Stomach (tissue), 9 donors: ENCODE measurements around the gene PRKCA. TPM values are rescaled to one million over a fixed set of nuclear protein-coding genes. Genes with fewer than 3 reads are reported as not detected.

Experiments used
- DNase-seq, 2 donors: peaks; one replicate each; pipeline versions ENCODE4 v3.0.0 to v3.0.0-alpha.2; 2013 to 2019
- H3K27ac ChIP-seq, 5 donors: fragments of 200-600 bp in 4 of 5; sonication (generic) in 4 of 5; one replicate each; pipeline ENCODE4 v1.5.1; 2013 to 2019; ENCODE audit warnings: mild to moderate bottlenecking in 1 of 5, moderate library complexity in 1 of 5
- H3K27me3 ChIP-seq, 3 donors: fragments of 200-600 bp; sonication (generic); one replicate each; pipeline ENCODE4 v1.5.1; 2017 to 2019; ENCODE audit warnings: mixed run types in 1 of 3
- H3K36me3 ChIP-seq, 4 donors: fragments of 200-600 bp; sonication (generic); 1 replicate in 3 of 4; 2 replicates in 1 of 4; pipeline ENCODE4 v1.5.1; 2016 to 2019
- H3K4me1 ChIP-seq, 4 donors: fragments of 200-600 bp; sonication (generic); one replicate each; pipeline ENCODE4 v1.5.1; 2016 to 2019
- H3K4me3 ChIP-seq, 4 donors: fragments of 200-600 bp; sonication (generic) in 3 of 4; one replicate each; pipeline ENCODE4 v1.5.1; 2016 to 2019; ENCODE audit warnings: mild to moderate bottlenecking in 1 of 4
- H3K9me3 ChIP-seq, 4 donors: fragments of 200-600 bp; sonication (generic); one replicate each; pipeline ENCODE4 v1.5.1; 2016 to 2019
- EP300 ChIP-seq: sonication (generic); formaldehyde crosslinking; IDR thresholded peaks from one replicate; pipeline ENCODE4 v1.6.1; 2017; ENCODE audit warnings: antibody characterized with exemption
- POLR2A ChIP-seq, 4 donors: fragments of 450-650 bp; IDR thresholded peaks; one replicate each; pipeline ENCODE4 v1.6.1; 2016; ENCODE audit warnings: antibody characterized with exemption in 4 of 4, control low read depth in 2 of 4, mild to moderate bottlenecking in 1 of 4, moderate library complexity in 1 of 4
- POLR2AphosphoS5 ChIP-seq, 3 donors: sonication (generic); formaldehyde crosslinking; IDR thresholded peaks; one replicate each; pipeline ENCODE4 v1.6.1; 2016; ENCODE audit warnings: antibody characterized with exemption in 3 of 3
- WGBS, 5 donors: extraction: QIAGEN DNeasy Blood & Tissue Kit in 3 of 5; methylation state at CpG; one replicate each; pipeline versions ENCODE4 v1.1.5 to v1.1.7; 2013 to 2018; 5-methylcytosine and 5-hydroxymethylcytosine counted together
- intact Hi-C: fragments of 100-400 bp; cut with DNase I; formaldehyde crosslinking; loops from one replicate; pipeline ENCODE4 v1.15.1; 2023; ENCODE audit warnings: low total_unique reads
- polyA plus RNA-seq, 3 donors: library from polyadenylated mRNA; stranded (reverse); fragments of 200-250 nt; gene quantifications; one replicate each; pipeline ENCODE4 v1.2.3, GENCODE V29; 2013
- total RNA-seq, 5 donors: library from RNA; depleted of rRNA; stranded (reverse); fragments of >200 nt; gene quantifications; one replicate each; pipeline versions ENCODE4 v1.1.0 to v1.2.3, GENCODE V29; 2014 to 2016
- TF ChIP-seq, protein P1 (sequence below), 7 experiments: fragments of 450-650 bp in 4 of 7; fragments of 200-600 bp in 3 of 7; sonication (generic) in 3 of 7; IDR thresholded peaks; one replicate each; pipeline ENCODE4 v1.5.1; 2016 to 2019; ENCODE audit warnings: antibody characterized with exemption in 7 of 7, control low read depth in 2 of 7, mild to moderate bottlenecking in 1 of 7
- donor health status: healthy with polysubstance abuse.
- donor health status: Bipolar disorder and iron deficiency.
- donor health status: healthy.

Gene PRKCA
- total and polyA plus RNA-seq, 8 donors, result 2.1 to 41.1 (median 12.2) TPM

DNA sequence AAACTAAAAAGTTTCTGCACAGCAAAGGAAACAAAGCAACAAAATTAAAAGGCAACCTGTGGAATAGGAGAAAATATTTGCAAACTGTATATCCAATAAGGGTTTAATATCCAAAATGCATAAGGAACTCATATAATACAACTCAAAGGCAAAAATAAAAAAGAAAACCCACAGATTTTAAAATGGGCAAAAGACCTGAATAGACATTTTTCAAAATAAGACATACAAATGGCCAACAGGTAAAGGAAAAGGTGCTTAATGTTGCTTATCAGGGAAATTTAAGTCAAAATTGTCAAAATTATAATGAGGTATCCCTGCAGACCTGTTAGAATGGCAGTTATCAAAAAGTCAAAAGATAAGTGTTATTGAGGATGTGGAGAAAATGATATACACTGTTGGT, 399.0 kb downstream of the PRKCA start:
- intact Hi-C loops, result no loop called here
- no peaks in the 10 kb centered on the region for H3K27me3 ChIP-seq
- H3K4me1 ChIP-seq, result no peaks in the 10 kb centered on the region
- H3K36me3 ChIP-seq, result peaks cover 0 to 14% (median 12%) of the 10 kb centered on the region in 4 donors
- DNase-seq, result no peak
- TF ChIP-seq EP300 (no peak), POLR2A (IDR thresholded peaks at IDR 0.05) (no peak)
- TF ChIP-seq, protein P1, sequence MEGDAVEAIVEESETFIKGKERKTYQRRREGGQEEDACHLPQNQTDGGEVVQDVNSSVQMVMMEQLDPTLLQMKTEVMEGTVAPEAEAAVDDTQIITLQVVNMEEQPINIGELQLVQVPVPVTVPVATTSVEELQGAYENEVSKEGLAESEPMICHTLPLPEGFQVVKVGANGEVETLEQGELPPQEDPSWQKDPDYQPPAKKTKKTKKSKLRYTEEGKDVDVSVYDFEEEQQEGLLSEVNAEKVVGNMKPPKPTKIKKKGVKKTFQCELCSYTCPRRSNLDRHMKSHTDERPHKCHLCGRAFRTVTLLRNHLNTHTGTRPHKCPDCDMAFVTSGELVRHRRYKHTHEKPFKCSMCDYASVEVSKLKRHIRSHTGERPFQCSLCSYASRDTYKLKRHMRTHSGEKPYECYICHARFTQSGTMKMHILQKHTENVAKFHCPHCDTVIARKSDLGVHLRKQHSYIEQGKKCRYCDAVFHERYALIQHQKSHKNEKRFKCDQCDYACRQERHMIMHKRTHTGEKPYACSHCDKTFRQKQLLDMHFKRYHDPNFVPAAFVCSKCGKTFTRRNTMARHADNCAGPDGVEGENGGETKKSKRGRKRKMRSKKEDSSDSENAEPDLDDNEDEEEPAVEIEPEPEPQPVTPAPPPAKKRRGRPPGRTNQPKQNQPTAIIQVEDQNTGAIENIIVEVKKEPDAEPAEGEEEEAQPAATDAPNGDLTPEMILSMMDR (IDR thresholded peaks at IDR 0.05), result no peak
- no peak overlapping the region for H3K4me3 ChIP-seq
- no peak overlapping the region for H3K27ac ChIP-seq
- H3K9me3 ChIP-seq, result peaks cover 0 to 6% (median 0%) of the 10 kb centered on the region in 4 donors

DNA sequence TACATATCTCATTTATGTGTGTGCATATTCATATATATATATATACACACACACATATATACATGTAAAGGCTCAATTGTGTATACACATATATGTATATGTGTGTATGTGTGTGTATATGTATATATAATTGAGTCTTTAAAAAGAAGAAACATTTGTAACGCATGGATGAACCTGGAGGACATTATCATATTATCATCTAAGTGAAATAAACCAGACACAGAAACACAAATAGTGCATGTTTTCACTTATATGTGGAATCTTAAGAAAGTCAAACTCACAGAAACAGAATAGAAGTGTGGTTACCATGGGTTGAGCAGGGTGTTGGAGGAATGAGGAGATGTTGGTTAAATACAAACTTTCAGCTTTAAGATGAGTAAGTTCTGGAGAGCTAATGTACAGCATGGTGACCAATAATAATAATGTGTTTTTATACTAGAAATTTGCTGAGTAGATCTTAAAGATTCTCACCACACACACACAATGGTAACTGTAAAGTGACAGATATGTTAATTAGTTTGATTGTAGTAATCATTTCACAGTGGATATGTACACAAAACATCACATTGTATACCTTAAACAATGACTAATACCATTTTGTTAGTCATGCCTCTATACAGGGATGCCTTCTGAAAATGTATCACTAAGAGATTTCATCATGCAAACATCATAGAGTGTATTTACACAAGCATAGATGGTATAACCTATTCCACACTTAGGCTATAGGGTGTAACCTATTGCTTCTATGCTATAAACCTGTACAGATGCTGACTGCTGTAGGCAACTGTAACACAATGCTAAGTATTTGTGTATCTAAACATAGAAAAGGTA, 399.9 kb downstream of the PRKCA start:
- no peak overlapping the region for H3K27ac ChIP-seq
- 84 to 97% (median 94%) methylated on average over 1 of the region's 1 CpG for WGBS, 5 donors
- no peak overlapping the region for H3K4me3 ChIP-seq
- H3K27me3 ChIP-seq, result no peaks in the 10 kb centered on the region
- H3K9me3 ChIP-seq, result peaks cover 0 to 6% (median 0%) of the 10 kb centered on the region in 4 donors
- no peaks in the 10 kb centered on the region for H3K4me1 ChIP-seq
- peak in 1 of 2 donors; percentile 24 for DNase-seq
- TF ChIP-seq EP300 (no peak), POLR2AphosphoS5 (IDR thresholded peaks at IDR 0.05) (no peak), POLR2A (IDR thresholded peaks at IDR 0.05) (no peak)
- TF ChIP-seq, protein P1 (IDR thresholded peaks at IDR 0.05), result no peak
- intact Hi-C loops, result no loop called here
- peaks cover 0 to 7% (median 4%) of the 10 kb centered on the region in 4 donors for H3K36me3 ChIP-seq

DNA sequence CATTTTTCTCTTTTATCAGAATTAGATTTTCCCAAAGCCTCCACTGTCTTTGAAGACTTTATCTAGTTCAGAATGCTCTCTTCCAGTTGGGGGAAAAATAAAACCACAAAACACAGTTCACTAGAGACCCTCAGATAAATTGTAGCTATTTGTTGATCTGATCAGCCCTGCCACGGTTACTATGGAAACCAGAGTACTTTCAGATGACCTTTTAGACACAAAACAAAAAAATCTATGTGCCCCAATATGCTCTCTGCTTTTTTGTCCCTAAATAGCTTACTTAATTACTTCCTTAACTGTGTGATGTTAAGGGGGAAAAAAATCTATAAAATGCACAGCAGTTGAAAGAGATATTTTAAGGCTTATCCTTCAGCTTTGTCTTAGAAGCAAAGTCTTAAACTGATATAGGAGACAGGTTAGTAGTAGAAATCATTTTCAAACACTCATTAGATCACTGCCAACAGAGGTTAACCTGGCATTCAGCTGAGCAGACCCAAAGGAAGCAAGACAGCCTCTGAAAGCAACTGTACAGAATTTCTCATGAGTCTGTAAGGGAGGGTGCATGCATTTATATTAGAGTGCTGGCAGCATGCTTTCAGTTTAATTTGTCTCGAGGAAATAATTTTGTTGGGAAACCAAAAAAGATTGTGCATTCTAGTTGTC, 402.6 kb downstream of the PRKCA start:
- no peaks in the 10 kb centered on the region for H3K4me1 ChIP-seq
- no peak overlapping the region for H3K4me3 ChIP-seq
- no peaks in the 10 kb centered on the region for H3K27me3 ChIP-seq
- no peaks in the 10 kb centered on the region for H3K36me3 ChIP-seq
- H3K9me3 ChIP-seq, result no peaks in the 10 kb centered on the region
- no peak for DNase-seq
- WGBS, 5 donors, result 44 to 62% (median 57%) methylated on average over 2 of the region's 2 CpGs
- no peak overlapping the region for H3K27ac ChIP-seq
- intact Hi-C loops, result no loop called here
- TF ChIP-seq, protein P1 (IDR thresholded peaks at IDR 0.05), result no peak
- TF ChIP-seq EP300 (no peak), POLR2AphosphoS5 (IDR thresholded peaks at IDR 0.05) (no peak), POLR2A (IDR thresholded peaks at IDR 0.05) (no peak)

DNA sequence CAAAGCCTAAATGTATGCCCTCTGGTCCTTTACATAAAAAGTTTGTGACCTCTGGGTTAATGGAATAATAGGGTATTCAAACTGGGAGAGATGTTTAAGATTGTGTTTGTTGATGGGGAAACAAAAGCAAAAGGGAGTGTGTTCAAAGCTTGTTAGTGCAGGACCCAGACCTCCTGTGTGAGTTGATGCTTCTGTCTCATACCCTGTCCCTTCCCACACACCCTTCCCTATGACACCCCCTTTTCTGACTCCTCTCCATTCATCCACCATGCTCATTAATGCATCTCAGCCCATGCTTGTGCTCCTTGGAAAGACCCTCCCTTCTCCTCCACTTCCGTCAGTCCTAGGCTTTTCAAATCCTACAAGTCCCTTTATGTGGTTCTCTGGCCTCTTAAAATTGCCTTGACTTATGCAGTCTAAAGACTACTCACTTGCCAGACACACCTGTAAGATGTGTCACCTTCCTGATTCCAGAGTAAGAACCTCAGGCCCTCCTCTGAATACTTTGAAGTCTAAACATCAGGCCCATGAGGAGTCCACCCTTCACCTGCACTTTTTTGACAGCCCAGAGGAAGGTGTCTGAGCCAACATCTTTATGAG, 404.5 kb downstream of the PRKCA start:
- no peaks in the 10 kb centered on the region for H3K9me3 ChIP-seq
- WGBS, 5 donors, result 94 to 100% (median 100%) methylated on average over 1 of the region's 1 CpG

More for the DNA sequence above, 404.5 kb downstream of the PRKCA start:
- TF ChIP-seq POLR2AphosphoS5 (IDR thresholded peaks at IDR 0.05) (no peak), EP300 (no peak), POLR2A (IDR thresholded peaks at IDR 0.05) (no peak)
- TF ChIP-seq, protein P1 (IDR thresholded peaks at IDR 0.05), result no peak
- Histone ChIP-seq H3K4me3 (no peak overlapping the region), H3K27me3 (no peaks in the 10 kb centered on the region), H3K36me3 (no peaks in the 10 kb centered on the region), H3K27ac (no peak overlapping the region), H3K4me1 (peaks cover 0 to 9% (median 7%) of the 10 kb centered on the region in 4 donors)
- intact Hi-C loops, result no loop called here
- DNase-seq, result no peak
